ENCODE data around the gene TNS1. TPM values are rescaled to one million over a fixed set of nuclear protein-coding genes. Genes with fewer than 3 reads are reported as not detected.

The TNS1 gene
- total RNA-seq, 1 donor from 2014 or later: 0.24 TPM

DNA sequence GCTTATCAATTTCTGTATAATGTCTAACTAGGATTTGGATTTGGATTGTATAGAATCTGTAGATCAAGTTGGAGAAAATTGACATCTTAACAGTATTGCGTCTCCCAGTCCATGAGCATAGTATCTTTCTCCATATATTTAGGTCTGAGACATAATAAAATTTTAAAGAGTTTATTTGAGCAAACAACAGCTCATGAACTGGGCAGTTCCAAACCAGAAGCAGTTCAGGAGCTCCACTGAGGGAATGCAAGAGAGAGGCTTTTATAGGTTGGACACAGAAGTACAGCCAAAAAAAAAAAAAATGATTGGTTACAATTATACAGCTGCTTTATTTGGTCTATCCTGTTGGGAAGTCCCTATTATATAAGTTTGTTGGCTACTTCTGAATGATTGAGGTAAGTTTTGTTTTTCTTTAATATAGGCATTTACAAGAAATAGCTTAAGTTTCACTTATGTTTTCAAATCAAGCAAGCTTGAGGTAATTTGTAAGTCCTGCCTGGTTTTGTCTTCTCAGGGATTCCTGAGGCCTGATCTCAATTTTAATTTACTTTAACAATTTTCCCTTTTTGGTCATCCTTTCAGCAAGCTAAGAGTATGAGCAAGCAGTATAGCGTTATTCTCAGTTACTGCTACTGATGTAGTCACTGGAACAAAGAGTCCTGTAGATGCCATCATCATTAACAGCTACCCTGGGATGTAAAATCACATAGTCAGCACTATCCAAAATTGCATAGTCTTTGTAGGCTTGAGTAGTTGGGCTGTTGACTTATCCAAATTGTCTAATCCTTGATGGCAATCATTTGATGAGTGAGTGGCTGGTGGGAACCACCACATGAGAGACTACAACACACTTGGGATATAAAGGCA lies 38.7 kb upstream of the TNS1 start:
- H3K36me3 ChIP-seq: no peaks in the 10 kb centered on the region
- no peaks in the 10 kb centered on the region for H3F3A ChIP-seq (ENCODE audit: low read depth)
- Mint-ChIP-seq H3K4me3 (no peak overlapping the region), H3K27me3 (ENCODE audit: insufficient read depth, low read depth) (no peaks in the 10 kb centered on the region), H3K36me3 (no peaks in the 10 kb centered on the region), H3K9me3 (peaks cover 8% of the 10 kb centered on the region), H3K27ac (no peak overlapping the region), H3K4me1 (no peaks in the 10 kb centered on the region)
- no peak for DNase-seq (ENCODE audit: low spot score)
- H3K9ac ChIP-seq: no peak overlapping the region
- no peaks in the 10 kb centered on the region for H4K20me1 ChIP-seq (ENCODE audit: low read depth)
- no peak for TF ChIP-seq EZH2phosphoT487 (IDR thresholded peaks at IDR 0.05)
- no peaks in the 10 kb centered on the region for H3K9me3 ChIP-seq (ENCODE audit: low read depth)
- H3K27me3 ChIP-seq: peaks cover 48% of the 10 kb centered on the region
- H2AFZ ChIP-seq (replicated peaks): no peak overlapping the region
- no peak overlapping the region for H3K4me2 ChIP-seq
- no peak overlapping the region for H3K4me3 ChIP-seq
- no peaks in the 10 kb centered on the region for H3K4me1 ChIP-seq
- H3K27ac ChIP-seq: no peak overlapping the region
- no peaks in the 10 kb centered on the region for H3K79me2 ChIP-seq (ENCODE audit: low read depth)

DNA sequence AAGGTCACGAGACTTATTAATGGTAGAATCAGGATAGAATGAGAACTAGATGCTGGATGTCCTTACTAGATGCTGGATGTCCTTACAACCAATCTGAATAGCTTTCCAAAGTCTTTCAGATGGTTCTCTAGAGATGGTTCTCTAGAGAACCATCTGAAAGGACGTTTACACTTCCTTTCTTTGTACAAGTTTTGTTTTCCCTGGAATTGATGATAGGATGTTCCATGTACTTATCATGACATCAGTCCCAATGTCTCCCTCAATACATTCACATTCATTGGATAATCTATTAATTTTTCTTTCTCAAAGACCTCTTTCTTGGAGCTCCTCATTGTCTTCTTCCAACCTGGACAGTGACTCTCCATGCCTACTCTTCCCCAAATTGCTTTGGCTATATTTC lies 38.1 kb upstream of the TNS1 start:
- H3K4me1 Mint-ChIP-seq: no peaks in the 10 kb centered on the region
- peaks cover 54% of the 10 kb centered on the region for H3K27me3 ChIP-seq

DNA sequence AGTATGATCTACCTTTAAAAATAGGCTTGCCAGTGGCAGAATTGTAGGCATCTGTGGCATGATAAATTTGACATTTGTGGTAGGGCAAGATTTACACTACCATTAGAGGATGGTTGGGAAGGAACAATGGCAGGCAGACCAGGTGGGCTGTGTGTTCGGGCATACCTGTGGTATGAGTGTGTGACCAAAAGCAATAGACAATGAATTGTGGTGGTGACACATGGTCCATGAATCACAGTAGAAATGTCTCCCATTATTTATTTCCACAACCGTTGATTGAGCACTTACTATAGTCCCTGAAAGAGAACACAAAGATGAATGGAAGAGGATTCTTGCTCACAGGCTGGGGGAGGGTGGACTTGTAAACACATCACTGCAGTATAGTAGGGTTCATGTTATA lies 36.4 kb upstream of the TNS1 start:
- TF ChIP-seq, protein P1, sequence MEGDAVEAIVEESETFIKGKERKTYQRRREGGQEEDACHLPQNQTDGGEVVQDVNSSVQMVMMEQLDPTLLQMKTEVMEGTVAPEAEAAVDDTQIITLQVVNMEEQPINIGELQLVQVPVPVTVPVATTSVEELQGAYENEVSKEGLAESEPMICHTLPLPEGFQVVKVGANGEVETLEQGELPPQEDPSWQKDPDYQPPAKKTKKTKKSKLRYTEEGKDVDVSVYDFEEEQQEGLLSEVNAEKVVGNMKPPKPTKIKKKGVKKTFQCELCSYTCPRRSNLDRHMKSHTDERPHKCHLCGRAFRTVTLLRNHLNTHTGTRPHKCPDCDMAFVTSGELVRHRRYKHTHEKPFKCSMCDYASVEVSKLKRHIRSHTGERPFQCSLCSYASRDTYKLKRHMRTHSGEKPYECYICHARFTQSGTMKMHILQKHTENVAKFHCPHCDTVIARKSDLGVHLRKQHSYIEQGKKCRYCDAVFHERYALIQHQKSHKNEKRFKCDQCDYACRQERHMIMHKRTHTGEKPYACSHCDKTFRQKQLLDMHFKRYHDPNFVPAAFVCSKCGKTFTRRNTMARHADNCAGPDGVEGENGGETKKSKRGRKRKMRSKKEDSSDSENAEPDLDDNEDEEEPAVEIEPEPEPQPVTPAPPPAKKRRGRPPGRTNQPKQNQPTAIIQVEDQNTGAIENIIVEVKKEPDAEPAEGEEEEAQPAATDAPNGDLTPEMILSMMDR (IDR thresholded peaks at IDR 0.05): no peak
- no peak for TF ChIP-seq EZH2phosphoT487 (IDR thresholded peaks at IDR 0.05)
- no peak for TF ChIP-seq EZH2 (IDR thresholded peaks at IDR 0.05)
- Histone ChIP-seq H3K4me2 (no peak overlapping the region), H3K4me1 (peaks cover 4% of the 10 kb centered on the region), H3K27ac (no peak overlapping the region), H4K20me1 (ENCODE audit: low read depth) (no peaks in the 10 kb centered on the region), H3K4me3 (no peak overlapping the region), H3K36me3 (no peaks in the 10 kb centered on the region), H3F3A (ENCODE audit: low read depth) (no peaks in the 10 kb centered on the region), H3K79me2 (ENCODE audit: low read depth) (no peaks in the 10 kb centered on the region), H3K9me3 (ENCODE audit: low read depth) (no peaks in the 10 kb centered on the region), H3K9ac (no peak overlapping the region), H2AFZ (replicated peaks) (no peak overlapping the region), H3K27me3 (peaks cover 62% of the 10 kb centered on the region)
- no peaks in the 10 kb centered on the region for H3K36me3 Mint-ChIP-seq
- peaks cover 8% of the 10 kb centered on the region for H3K27me3 Mint-ChIP-seq (ENCODE audit: insufficient read depth, low read depth)
- H3K4me3 Mint-ChIP-seq: no peak overlapping the region
- peaks cover 4% of the 10 kb centered on the region for H3K9me3 Mint-ChIP-seq
- peaks cover 4% of the 10 kb centered on the region for H3K4me1 Mint-ChIP-seq
- DNase-seq (ENCODE audit: low spot score): no peak
- H3K27ac Mint-ChIP-seq: no peak overlapping the region

More for the DNA sequence above, 38.1 kb upstream of the TNS1 start:
- Histone ChIP-seq H3K4me2 (no peak overlapping the region), H3K79me2 (ENCODE audit: low read depth) (no peaks in the 10 kb centered on the region), H3K9ac (no peak overlapping the region), H3K4me1 (no peaks in the 10 kb centered on the region), H3F3A (ENCODE audit: low read depth) (no peaks in the 10 kb centered on the region), H3K27ac (no peak overlapping the region), H3K36me3 (no peaks in the 10 kb centered on the region), H4K20me1 (ENCODE audit: low read depth) (no peaks in the 10 kb centered on the region), H3K4me3 (no peak overlapping the region), H3K9me3 (ENCODE audit: low read depth) (no peaks in the 10 kb centered on the region), H2AFZ (replicated peaks) (no peak overlapping the region)
- Mint-ChIP-seq H3K9me3 (peaks cover 8% of the 10 kb centered on the region), H3K36me3 (no peaks in the 10 kb centered on the region), H3K27ac (no peak overlapping the region), H3K4me3 (no peak overlapping the region), H3K27me3 (ENCODE audit: insufficient read depth, low read depth) (no peaks in the 10 kb centered on the region)
- TF ChIP-seq EZH2 (IDR thresholded peaks at IDR 0.05): no peak
- no peak for TF ChIP-seq EZH2phosphoT487 (IDR thresholded peaks at IDR 0.05)
- TF ChIP-seq, protein P1 (IDR thresholded peaks at IDR 0.05): no peak
- DNase-seq (ENCODE audit: low spot score): no peak

DNA sequence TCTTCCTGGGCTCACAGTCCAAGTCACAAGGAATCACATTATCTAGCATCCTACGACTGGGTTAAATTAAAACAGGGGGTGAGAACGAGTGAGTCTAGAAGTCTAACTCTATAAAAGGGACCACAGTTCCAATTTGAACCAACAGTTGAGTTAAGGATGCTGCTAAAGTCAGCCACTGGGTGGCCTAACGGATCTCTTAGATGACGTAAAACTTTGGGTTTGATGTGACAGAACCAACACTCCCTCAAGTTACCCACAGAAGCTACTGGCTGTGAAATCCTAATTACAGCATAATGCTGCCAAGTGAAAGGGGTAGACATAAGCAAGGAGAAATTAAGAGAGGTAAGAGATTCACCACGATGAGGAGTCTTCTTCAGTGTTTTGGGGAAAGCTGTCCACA lies 33.6 kb upstream of the TNS1 start:
- H3K9ac ChIP-seq: no peak overlapping the region
- H3K27me3 Mint-ChIP-seq (ENCODE audit: insufficient read depth, low read depth): peaks cover 12% of the 10 kb centered on the region
- H3K9me3 Mint-ChIP-seq: no peaks in the 10 kb centered on the region
- H3K4me2 ChIP-seq: no peak overlapping the region
- no peak overlapping the region for H3K4me3 ChIP-seq
- peaks cover 83% of the 10 kb centered on the region for H3K27me3 ChIP-seq
- DNase-seq (ENCODE audit: low spot score): no peak
- H3K4me1 Mint-ChIP-seq: peaks cover 7% of the 10 kb centered on the region
- H3K27ac ChIP-seq: no peak overlapping the region
- no peaks in the 10 kb centered on the region for H3F3A ChIP-seq (ENCODE audit: low read depth)
- no peak overlapping the region for H3K27ac Mint-ChIP-seq
- no peaks in the 10 kb centered on the region for H3K79me2 ChIP-seq (ENCODE audit: low read depth)
- H4K20me1 ChIP-seq (ENCODE audit: low read depth): no peaks in the 10 kb centered on the region
- TF ChIP-seq, protein P1 (IDR thresholded peaks at IDR 0.05): peak; percentile 18
- TF ChIP-seq EZH2 (IDR thresholded peaks at IDR 0.05) (no peak), EZH2phosphoT487 (IDR thresholded peaks at IDR 0.05) (no peak)
- no peak overlapping the region for H3K4me3 Mint-ChIP-seq
- H3K36me3 Mint-ChIP-seq: no peaks in the 10 kb centered on the region
- peaks cover 12% of the 10 kb centered on the region for H3K4me1 ChIP-seq
- H3K9me3 ChIP-seq (ENCODE audit: low read depth): no peaks in the 10 kb centered on the region
- no peak overlapping the region for H2AFZ ChIP-seq (replicated peaks)
- H3K36me3 ChIP-seq: no peaks in the 10 kb centered on the region
